B cell (primary cell): Measurements from ENCODE around the gene DSCAML1. TPM values are rescaled to one million over a fixed set of nuclear protein-coding genes. Genes with fewer than 3 reads are reported as not detected.

ENCODE experiments used
- ATAC-seq: fragments of 200-7000 bp; cut with Tn5 transposase; one replicate; pipeline ENCODE4 v1.10.0; 2021; ENCODE audit warnings: low read depth, mild to moderate bottlenecking, moderate number of reproducible peaks, moderate library complexity
- CTCF ChIA-PET: fragments of 350-600 bp; sonication (Branson Sonifier 250); formaldehyde crosslinking; loops from one replicate; lab custom pipeline; 2021; ENCODE audit warnings: antibody characterized with exemption, inconsistent platforms; lab: Charles Lee
- POLR2A ChIA-PET: fragments of 350-600 bp; sonication (Branson Sonifier 250); formaldehyde crosslinking; loops from one replicate; lab custom pipeline; 2021; ENCODE audit warnings: antibody characterized with exemption; lab: Charles Lee
- DNase-seq: peaks from one replicate; pipeline ENCODE4 v3.0.0; 2013
- H2AFZ ChIP-seq: 2 replicates; pipeline ENCODE4 v1.6.1; 2012; ENCODE audit warnings: mild to moderate bottlenecking, low read depth, low read length; ENCODE audit not compliant: insufficient read depth, poor library complexity, severe bottlenecking
- H3K27ac ChIP-seq, 2 donors: 1 replicate in 1 of 2; 2 replicates in 1 of 2; pipeline ENCODE4 v1.5.1; 2012 to 2013; ENCODE audit warnings: low read length in 2 of 2, mild to moderate bottlenecking in 2 of 2, moderate library complexity in 1 of 2
- H3K27me3 ChIP-seq, 4 experiments: fragments of 200-600 bp in 1 of 4; sonication (generic) in 1 of 4; replicated peaks in 1 of 4; 1 replicate in 2 of 4; 2 replicates in 2 of 4; pipeline versions ENCODE4 v1.6.1 to v1.7.0; 2013 to 2016; ENCODE audit warnings: low read length in 3 of 4, mild to moderate bottlenecking in 2 of 4, mixed read lengths in 1 of 4, moderate library complexity in 1 of 4; ENCODE audit not compliant: insufficient read depth in 4 of 4, control insufficient read depth in 3 of 4; ENCODE audit errors: control extremely low read depth in 1 of 4
- H3K36me3 ChIP-seq, 2 experiments: replicated peaks in 1 of 2; 1 replicate in 1 of 2; 2 replicates in 1 of 2; pipeline versions ENCODE4 v1.6.1 to v1.7.1; 2013; ENCODE audit warnings: low read length in 1 of 2; ENCODE audit not compliant: insufficient read depth in 2 of 2, control insufficient read depth in 1 of 2; ENCODE audit errors: control extremely low read depth in 1 of 2, extremely low read depth in 1 of 2
- H3K4me1 ChIP-seq, 2 donors: fragments of 200-600 bp in 1 of 2; sonication (generic) in 1 of 2; 1 replicate in 1 of 2; 2 replicates in 1 of 2; pipeline versions ENCODE4 v1.5.1 to v1.6.1; 2013 to 2017; ENCODE audit warnings: low read length in 2 of 2; ENCODE audit not compliant: control insufficient read depth in 2 of 2, insufficient read depth in 2 of 2
- H3K4me2 ChIP-seq: replicated peaks from 2 replicates; pipeline ENCODE3; 2012; ENCODE audit warnings: mild to moderate bottlenecking, low read depth, low read length; ENCODE audit not compliant: poor library complexity, severe bottlenecking
- H3K4me3 ChIP-seq, 5 experiments: fragments of 200-600 bp in 1 of 5; sonication (generic) in 1 of 5; 1 replicate in 3 of 5; 2 replicates in 2 of 5; pipeline versions ENCODE4 v1.5.1 to v1.7.0; 2011 to 2016; ENCODE audit warnings: low read length in 4 of 5, mild to moderate bottlenecking in 4 of 5, low read depth in 2 of 5, control low read depth in 1 of 5, moderate library complexity in 1 of 5; ENCODE audit not compliant: insufficient read depth in 1 of 5; ENCODE audit errors: control extremely low read depth in 1 of 5, extremely low read depth in 1 of 5
- H3K79me2 ChIP-seq: fragments of 200-600 bp; sonication (generic); one replicate; pipeline ENCODE4 v1.6.0; 2016; ENCODE audit warnings: low read length; ENCODE audit not compliant: control insufficient read depth, insufficient read depth
- H3K9ac ChIP-seq: fragments of 200-600 bp; sonication (generic); 2 replicates; pipeline ENCODE4 v1.6.1; 2017; ENCODE audit warnings: mild to moderate bottlenecking, low read length, moderate library complexity
- H3K9me3 ChIP-seq, 3 donors: one replicate each; pipeline versions ENCODE4 v1.6.1 to v1.7.1; 2013; ENCODE audit warnings: low read length in 2 of 3; ENCODE audit not compliant: control insufficient read depth in 2 of 3, insufficient read depth in 1 of 3; ENCODE audit errors: control extremely low read depth in 1 of 3
- H4K20me1 ChIP-seq: 2 replicates; pipeline ENCODE4 v1.6.0; 2012; ENCODE audit warnings: mild to moderate bottlenecking, low read length; ENCODE audit not compliant: insufficient read depth, control insufficient read depth, poor library complexity, severe bottlenecking
- H3K27ac Mint-ChIP-seq: one replicate; pipeline ENCODE4 v1.8.0; 2021; ENCODE audit warnings: mixed read lengths
- H3K27me3 Mint-ChIP-seq: one replicate; pipeline ENCODE4 v1.8.0; 2021; ENCODE audit warnings: mixed read lengths
- H3K4me1 Mint-ChIP-seq: one replicate; pipeline ENCODE4 v1.8.0; 2021; ENCODE audit warnings: mixed read lengths
- H3K4me3 Mint-ChIP-seq: one replicate; pipeline ENCODE4 v1.8.0; 2021; ENCODE audit warnings: mixed read lengths
- H3K9me3 Mint-ChIP-seq: one replicate; pipeline ENCODE4 v1.8.0; 2022; ENCODE audit warnings: mixed read lengths; ENCODE audit not compliant: insufficient read depth
- CTCF ChIP-seq: fragments of 200-600 bp; IDR thresholded peaks from one replicate; pipeline ENCODE4 v1.8.0; 2022; ENCODE audit warnings: antibody characterized with exemption, mild to moderate bottlenecking
- EZH2 ChIP-seq: IDR thresholded peaks from 2 replicates; pipeline ENCODE4 v1.6.1; 2012; ENCODE audit warnings: borderline replicate concordance, low read depth, mild to moderate bottlenecking, moderate library complexity, low read length; ENCODE audit not compliant: insufficient read depth, poor library complexity, severe bottlenecking
- WGBS: methylation state at CpG from one replicate; pipeline ENCODE4 v1.1.5; 2013; ENCODE audit warnings: missing lambda C conversion rate; ENCODE audit not compliant: insufficient coverage; 5-methylcytosine and 5-hydroxymethylcytosine counted together
- intact Hi-C: fragments of 100-400 bp; cut with micrococcal nuclease; formaldehyde crosslinking; loops from one replicate; pipeline ENCODE4 v1.10.0; 2022
- polyA plus RNA-seq: library from polyadenylated mRNA; depleted of rRNA; stranded (reverse); fragments of >200 nt; gene quantifications from 2 replicates; pipeline ENCODE4 v1.2.3, GENCODE V29; 2012
- total RNA-seq, 2 donors: library from RNA; stranded (reverse); fragments of 120-200 nt in 1 of 2; gene quantifications; 1 replicate in 1 of 2; 2 replicates in 1 of 2; pipeline versions ENCODE4 v1.2.3 to v1.2.4, GENCODE V29; 2013 to 2022

The DSCAML1 gene
- total and polyA plus RNA-seq, 2 donors (not counting 1 experiment from before 2014, with no cell fraction given), result 1.2 to 6.2 TPM

DNA sequence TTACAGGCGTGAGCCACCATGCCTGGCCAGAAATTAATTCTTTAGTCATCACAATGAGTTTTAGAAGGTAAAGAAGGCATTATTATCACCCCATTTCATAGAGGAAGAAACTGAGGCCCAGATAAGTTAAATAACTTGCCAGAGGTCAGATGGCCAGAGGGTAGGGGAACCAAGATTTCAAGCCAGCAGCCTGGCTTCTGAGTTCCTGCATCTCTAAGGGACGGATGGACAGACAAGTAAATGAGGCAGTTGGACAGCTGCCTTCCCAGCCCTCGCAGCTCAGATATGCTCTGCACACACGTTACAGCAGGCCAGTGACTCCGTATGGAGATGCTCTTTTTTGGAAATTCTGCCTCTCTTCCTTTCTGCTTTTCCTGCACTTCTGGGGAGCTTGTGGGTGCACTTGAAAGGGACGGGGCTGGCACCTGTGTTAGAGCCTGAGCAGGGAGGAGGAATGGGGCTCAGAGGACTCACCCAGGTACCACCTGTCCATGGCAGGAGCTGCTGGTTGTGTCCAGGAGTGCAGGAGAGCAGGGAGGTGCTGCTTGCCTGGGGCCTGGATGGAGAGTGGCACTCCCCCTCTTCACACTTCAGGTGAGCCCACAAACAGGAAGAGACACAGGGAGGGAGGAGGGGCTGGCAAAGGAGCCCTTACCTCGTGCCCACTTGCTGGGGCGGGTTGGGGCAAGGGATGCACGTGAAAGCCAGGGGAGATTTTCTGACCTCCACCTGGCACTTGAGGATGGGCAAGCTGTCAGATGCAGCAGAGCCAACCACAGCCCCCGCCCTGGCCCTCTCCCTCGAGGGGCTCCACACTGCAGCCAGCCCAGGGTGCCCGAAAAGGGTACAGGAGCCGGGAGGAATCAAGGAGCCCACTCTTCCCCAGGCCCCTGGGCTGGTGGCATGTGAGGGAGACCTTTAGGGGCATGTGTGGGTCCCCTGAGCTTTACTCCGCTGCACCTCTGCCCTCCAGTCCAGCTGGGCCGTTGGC lies 30.8 kb upstream of the DSCAML1 start:
- ATAC-seq, result peak; percentile 36
- H3K27ac ChIP-seq, result no peak overlapping the region
- H3K27me3 ChIP-seq, result peaks cover 0 to 55% (median 9%) of the 10 kb centered on the region in 4 experiments
- H3K27ac Mint-ChIP-seq, result peak overlapping the region; percentile 78
- H3K4me2 ChIP-seq, result peak overlapping the region; percentile 60
- ChIA-PET POLR2A (interaction anchor here (0.8 to 1.7 kb wide), 4 partner anchors 10 to 182 kb away, joined by 3 to 4 read pairs (median 3); no protein-coding TSS in a partner anchor), CTCF (interaction anchor here (1.2 to 15.4 kb wide), 7 partner anchors 11 to 226 kb away, joined by 6 to 462 read pairs (median 23); no protein-coding TSS in a partner anchor)
- peak overlapping the region; percentile 37 for H2AFZ ChIP-seq
- H3K9ac ChIP-seq, result no peak overlapping the region
- H4K20me1 ChIP-seq, result no peaks in the 10 kb centered on the region
- H3K9me3 ChIP-seq, result peaks cover 0 to 5% (median 0%) of the 10 kb centered on the region in 3 donors
- H3K79me2 ChIP-seq, result no peaks in the 10 kb centered on the region
- no peaks in the 10 kb centered on the region for H3K9me3 Mint-ChIP-seq
- intact Hi-C loops, result loop anchor here (1.0 kb wide), 1 partner anchor 13 kb away; no protein-coding TSS in a partner anchor
- TF ChIP-seq EZH2, result no peak
- TF ChIP-seq CTCF, result no peak
- 58% methylated on average over 12 of the region's 15 CpGs for WGBS
- DNase-seq, result peak; percentile 64
- peak overlapping the region; percentile 73 for H3K4me3 Mint-ChIP-seq
- peaks cover 35% of the 10 kb centered on the region for H3K27me3 Mint-ChIP-seq
- H3K4me3 ChIP-seq, result no peak overlapping the region
- no peaks in the 10 kb centered on the region for H3K36me3 ChIP-seq
- peaks cover 42% of the 10 kb centered on the region for H3K4me1 Mint-ChIP-seq
- H3K4me1 ChIP-seq, result peaks cover 37 to 41% of the 10 kb centered on the region in 2 donors
